HPDE6-E6E7 (cell line): Measurements from ENCODE around the gene CD84.
"Not testable (repeated sequence)": the region's sequence is repeated elsewhere in the genome, so short reads cannot be mapped to it uniquely, and the experiment has no call there.

Experiments
- DNase-seq: peaks from one replicate; pipeline ENCODE4 v3.0.0; 2011; ENCODE audit warnings: missing footprints; ENCODE audit errors: extremely low spot score

The CD84 gene

DNA sequence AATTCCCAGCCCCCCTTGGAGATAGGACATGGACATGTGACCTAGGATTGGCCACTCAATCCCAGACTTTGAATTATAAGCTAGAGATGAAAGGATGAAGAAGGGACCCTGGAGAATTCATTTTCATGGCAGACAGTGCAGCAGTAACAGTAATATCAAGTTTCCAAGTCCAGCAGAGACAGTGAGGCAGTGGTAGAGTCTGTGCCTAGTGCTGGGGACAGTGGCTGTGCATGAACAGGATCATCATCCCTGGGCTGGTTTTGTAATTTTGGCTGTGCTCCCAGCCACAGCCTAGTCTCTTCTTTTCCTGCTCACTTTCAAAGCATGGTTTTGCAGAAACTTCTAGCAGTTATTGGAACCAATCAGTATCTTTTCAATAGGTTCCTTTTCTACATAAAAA is 29.6 kb upstream of the CD84 start:
- no peak for DNase-seq

DNA sequence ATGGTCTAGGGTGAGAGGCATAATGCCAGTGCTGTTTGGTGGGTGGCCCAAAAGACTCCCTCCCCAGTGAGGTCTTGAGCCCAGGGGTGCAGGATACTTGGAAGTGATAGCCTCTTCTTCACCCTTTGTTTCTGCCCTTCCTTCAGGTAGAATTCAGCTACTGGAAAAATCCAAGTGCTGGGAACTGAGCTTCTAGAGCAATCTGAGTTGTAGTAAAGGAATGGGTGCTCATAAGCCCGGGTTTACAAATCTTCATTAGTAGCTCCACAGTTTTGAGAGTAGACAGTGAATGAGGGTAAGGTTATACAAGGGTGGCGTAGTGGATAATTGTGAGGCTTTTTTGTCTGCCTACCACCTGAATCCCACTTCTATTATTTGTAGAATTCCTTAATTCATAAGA is 29.2 kb upstream of the CD84 start:
- no peak for DNase-seq

DNA sequence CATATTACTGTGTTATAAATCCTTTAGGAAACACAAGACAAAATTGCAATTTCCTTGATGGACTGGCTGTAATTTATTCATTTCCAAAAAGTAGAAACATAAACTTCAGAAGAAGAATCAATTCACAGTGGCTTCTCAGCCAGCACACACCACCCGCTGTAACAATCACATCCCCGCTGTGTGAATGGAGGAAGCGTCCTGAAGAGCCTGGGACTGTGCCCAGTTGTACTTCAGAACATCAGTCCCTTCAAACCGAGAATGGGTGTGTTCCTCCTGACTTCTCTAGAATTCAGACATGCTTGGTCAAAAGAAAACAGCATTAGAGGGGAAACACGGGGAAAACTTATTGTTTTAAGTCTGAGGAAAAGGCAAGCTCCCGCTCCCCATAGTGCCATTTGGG is 28.8 kb upstream of the CD84 start:
- no peak for DNase-seq

DNA sequence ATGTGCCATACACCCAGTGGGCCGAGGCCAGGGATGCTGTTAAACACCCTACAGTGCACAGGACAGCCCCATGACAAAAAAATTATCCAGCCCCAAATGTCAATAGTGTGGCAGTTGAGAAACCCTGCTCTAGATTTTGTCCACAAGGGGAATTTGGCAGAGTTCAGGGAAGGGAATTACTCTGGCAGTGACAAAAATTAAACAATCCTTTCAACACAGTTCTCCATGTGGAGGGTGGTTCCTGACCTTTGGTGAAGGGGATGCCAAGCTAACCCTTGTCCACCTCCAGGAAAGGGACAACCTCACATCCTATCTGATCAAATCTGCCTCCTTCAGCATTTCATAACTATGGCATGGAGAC is 28.4 kb upstream of the CD84 start:
- no peak for DNase-seq

DNA sequence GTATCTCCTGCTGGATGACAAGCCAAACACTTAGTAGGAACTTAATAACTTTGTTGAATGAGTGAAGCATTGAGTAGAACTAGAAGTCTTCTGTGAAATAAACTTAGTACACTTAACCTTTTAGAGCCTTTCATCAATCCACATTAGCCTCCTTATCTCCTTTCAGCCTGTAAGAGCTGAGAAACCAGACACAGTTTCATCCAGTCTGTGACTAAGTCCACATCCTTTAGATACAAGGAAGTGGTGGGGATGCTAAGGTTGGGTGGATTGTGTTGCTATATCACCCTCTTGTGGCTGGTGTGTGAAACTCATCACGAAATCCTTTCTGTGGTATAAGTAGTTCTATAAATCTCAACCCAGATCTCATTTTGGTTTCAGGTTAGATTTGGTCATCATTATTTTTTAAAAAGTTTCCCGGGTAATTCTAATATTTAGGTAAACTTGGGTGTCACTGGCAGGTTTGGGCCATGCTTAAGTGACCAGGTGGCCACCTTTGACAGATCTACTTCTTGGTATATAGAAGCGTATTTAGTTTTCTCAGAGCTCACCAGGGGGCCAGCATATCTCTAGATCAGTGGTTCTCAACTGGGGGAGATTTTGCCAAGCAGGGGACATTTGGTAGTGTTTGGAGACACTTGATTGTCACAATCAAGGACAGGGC is 27.8 kb upstream of the CD84 start:
- peak; percentile 74 for DNase-seq

DNA sequence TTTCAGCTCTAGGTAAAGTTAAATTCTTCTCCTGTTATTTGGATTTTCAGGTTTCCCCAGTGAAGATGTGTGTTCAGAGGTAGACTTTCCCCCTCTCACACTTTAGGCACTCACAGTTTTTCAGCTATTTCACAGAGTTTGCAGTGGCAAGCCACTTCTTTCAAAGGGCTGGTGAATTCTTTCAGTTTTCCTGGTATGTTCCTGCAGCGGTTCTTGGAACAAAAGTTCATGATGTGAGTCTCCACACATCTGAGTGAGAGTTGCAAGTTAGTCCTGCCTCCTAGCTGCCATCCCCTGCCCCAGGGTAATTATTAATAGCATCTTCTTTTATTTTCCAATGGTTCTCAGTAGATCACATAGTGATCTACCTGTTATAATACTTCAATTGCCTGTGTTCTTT is 27.3 kb upstream of the CD84 start:
- DNase-seq: no peak

DNA sequence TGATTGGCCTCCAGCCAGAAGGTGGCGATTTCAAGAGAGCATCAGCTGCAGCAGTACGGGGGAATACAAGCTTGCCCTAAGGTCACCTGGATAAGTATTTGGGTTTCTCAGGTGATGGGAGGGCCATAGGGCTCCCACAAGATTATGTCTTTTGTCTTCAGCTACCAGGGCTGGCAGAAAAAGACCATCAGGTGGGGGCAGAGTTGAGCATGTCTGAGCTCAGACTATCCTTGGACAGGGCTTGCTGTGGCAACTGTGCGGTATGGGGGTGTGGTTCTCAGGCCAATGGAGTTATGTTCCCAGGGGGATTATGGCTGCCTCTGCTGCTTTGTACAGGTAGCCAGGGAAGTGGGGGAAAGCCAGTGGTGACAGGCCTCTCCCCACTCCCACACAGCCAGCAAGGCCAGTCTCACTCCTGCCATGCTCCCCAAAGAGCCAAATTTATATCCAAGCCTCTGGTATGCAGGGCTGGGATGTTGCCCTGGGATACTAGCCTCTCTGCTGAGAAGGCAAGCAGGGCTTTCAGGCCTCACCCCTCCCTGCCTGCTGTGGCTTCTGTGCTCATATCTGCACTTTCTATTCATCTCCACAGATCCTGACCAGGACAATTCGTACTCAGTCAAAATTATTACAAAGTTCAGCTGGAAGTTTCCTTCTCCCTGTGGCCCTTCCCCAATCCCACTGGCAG is 26.6 kb upstream of the CD84 start:
- no peak for DNase-seq

DNA sequence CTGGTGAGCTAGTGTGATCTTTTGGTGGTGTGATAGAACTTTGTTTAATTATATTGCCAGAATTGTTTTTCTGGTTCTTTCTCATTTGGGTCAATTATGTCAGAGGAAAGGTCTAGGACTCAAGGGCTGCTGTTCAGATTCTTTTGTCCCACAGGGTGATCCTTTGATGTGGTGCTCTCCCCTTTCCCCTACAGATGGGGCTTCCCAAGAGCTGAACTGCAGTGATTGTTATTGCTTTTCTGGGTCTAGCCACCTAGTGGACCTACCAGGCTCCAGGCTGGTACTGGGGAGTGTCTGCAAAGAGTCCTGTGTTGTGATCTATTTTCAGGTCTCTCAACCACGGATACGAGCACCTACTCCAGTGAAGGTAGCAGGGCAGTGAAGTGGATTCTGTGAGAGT is 25.9 kb upstream of the CD84 start:
- no peak for DNase-seq

DNA sequence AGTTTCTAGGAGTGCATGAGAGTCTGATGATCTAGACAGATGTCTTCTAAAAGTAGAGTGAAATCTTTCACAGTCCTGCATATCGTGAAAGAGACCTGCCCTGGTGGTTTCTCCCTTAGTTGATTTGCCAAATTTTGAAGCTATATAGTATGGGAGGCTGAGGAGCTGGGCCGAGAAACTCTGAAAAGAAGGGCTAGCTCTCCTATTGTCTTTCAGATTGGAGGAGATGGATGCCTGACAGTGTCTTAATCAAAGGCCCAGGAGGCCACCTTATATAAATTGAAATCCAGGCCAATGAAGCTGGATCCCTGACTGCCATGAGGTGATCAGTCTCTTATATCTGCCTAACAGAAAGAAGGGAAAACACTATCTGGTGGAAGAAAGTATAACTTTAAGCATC is 18.4 kb upstream of the CD84 start:
- DNase-seq: no peak

DNA sequence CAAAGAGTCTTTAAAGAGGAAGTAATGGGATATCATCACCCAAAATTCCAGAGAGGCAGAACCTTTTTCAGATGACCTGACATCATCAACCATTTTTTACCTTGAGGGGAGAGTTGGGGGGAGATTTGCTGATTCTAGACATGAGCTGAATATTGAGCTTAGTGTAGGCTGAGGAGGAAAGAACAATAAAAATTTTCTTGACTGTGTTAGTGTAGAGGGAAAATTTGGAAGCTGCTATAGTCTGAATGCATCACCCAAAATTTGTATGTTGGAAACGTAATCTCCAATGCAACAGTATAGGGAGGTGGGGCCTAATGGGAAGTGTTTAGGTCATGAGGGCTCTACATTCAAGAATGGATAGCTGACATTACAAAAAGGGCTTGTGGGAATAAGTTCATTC is 17.8 kb upstream of the CD84 start:
- no peak for DNase-seq

DNA sequence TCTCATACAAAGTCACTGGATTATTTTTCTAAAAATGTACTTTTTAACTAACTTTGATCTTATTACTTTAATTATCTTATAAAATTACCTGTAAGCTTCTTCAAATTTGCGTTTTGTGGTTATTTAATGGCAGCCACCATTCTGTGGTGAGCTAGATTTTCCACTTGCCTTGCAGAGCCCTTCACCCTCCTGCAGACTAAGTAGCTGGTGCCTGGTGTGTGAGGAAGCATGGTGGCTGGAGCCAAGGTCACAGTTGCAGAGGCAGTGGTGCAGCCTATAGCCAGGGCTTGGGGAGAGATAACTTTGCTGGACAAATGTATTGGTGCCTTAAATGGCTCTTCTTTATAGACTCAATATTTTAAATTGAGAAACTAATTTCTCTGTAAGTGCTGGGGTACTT is 11.2 kb upstream of the CD84 start:
- no peak for DNase-seq

DNA sequence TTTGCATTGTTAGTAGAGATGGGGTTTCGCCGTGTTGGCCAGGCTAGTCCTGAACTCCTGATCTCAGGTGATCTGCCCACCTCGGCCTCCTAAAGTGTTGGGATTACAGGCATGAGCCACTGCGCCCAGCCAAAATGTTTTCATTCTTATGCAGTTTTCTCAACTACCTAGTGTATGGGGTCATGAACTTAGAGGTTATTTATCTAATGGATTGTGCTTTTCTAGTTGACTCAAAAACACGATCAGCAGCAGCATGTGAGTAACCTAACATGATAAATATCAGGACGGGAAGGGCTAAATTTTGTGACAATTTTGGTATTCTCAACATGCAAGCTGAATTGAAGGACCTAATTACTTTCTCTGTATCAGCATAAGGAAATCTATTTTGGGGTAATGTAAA is 9.2 kb upstream of the CD84 start:
- DNase-seq: no peak

DNA sequence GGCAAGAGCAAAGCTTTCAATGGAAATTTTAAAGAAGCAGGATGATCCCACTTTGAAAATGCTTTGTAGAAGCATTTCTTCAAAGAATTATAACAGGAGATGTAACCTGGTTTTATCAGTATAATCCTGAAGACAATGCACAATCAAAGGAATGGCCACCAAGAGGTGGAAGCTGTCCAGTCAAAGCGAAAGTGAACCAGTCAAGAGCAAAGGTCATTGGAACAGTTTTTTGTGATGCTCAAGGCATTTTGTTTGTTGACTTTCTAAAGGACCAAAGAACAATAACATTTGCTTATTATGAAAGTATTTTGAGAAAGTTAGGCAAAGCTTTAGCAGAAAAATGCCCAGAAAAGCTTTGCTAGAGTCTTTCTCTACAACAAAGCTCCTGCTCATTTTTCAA is 5.5 kb upstream of the CD84 start:
- no peak for DNase-seq

DNA sequence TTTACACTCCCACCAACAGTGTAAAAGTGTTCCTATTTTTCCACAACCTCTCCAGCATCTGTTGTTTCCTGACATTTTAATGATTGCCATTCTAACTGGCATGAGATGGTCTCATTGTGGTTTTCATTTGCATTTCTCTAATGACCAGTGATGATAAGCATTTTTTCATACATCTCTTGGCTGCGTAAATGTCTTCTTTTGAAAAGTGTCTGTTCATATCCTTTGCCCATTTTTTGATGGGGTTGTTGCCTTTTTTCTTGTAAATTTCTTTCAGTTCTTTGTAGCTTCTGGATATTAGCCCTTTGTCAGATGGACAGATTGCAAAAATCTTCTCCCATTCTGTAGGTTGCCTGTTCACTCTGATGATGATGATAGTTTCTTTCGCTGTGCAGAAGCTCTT is 3.7 kb upstream of the CD84 start:
- not testable (repeated sequence) for DNase-seq

DNA sequence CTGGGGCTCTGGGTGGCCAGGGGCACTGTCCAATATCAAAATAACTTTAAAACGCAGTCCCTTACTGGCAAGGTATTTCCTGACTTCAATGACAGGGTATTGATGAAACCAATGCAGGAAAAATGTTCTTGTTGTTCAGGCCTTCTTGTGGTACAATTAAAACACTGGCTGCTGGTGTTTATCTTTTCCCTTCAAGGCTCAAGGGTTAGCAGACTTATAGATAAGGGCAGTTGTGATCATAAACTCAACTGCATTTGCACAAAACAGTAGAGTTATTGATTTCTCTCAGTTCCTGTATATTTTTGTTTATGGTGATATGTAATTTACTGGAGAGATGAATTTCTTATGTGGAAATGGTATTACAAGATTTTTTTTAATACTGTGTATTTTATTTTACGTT is 2.7 kb upstream of the CD84 start:
- no peak for DNase-seq

DNA sequence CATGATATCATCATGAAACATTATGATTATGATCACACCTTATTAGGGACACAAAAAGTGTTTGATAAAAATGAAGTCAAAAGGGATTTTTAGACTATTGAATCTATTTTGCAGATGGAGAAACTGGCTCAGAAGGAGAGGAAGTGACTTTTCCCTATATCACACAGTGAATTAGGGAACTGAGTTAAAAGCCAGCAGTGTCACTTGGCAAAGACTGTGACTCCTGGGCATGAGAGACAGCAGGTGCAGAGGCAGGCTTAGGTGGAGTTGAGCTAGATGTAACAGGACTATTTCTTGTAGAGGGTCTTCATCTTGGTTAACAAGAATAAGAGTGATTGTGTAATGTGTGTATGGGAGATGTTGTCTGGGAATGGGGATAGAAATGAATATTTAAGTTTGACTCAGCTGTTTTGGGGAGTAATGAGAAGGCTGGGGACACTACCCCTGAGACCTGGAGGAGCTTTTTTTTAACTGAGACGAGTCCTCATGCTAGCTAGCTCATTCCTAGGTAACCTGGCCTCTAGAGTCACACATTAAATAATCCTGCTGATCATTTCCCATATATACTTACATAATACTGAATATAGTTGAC is 1.0 kb upstream of the CD84 start:
- DNase-seq: no peak

DNA sequence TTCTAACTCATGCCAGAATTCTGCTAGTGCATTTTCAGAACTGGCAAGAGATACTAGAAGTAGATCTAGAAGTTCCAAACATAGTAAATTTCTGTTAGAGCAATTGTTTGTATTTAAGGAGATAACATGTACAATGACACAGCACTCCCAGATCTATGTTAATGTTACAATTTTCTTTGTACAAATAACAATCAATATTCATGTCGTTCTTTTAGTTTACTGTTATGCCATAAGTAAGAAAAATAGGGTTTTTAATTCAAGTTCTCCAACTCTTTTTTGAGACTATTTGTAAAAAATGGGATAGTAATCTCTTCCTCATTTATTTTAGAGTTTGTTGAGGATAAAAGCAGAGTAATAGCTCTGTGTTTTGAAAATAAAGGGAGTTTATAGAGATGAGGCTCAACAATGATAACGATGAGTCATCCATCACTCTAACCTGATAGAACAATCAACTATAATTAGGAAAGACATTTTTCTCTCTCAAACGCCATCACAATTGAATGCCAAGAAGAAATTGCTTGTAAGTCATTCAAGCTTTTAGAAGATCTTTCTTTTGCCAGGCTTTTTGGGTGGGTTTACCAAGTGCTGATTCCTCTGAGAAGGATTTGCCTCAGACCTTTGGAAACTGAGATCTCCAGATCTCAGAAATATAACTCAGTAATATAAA is 638 bp downstream of the CD84 start:
- no peak for DNase-seq

DNA sequence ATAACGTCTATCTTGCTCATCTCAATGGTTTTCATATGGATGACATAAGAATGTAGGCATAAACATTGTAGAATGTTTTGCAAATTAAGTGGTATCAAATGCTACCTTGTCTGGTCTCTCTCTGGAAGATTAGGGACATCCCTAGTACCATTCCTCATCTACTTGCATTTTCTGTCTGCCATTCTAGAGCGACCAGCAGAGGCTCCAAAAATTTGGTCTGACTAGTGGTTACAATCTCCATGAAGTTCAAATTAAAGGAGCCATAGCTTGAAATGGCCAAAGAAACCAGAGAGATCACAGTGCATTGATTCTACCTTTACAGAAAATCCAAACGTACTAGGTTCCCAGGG is 1.1 kb downstream of the CD84 start:
- DNase-seq: no peak

DNA sequence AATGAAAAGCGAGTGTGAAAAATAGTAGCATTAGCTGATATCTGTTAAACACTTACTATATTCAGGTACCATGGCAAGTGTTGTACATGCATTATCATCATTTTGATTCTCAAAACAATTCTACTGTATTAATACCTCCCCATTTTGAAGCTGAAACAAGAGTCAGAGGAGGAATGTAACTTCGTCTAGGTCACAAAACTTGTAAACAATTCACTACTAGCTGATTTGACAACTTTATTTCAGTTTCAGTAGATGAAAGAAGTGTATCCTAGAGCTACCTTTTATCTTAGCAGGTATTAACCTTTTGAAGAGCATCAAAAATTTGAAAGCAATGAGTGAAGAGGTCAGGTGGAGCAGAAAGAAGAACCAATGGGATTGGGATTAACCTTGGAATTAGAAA is 1.6 kb downstream of the CD84 start:
- DNase-seq: no peak

DNA sequence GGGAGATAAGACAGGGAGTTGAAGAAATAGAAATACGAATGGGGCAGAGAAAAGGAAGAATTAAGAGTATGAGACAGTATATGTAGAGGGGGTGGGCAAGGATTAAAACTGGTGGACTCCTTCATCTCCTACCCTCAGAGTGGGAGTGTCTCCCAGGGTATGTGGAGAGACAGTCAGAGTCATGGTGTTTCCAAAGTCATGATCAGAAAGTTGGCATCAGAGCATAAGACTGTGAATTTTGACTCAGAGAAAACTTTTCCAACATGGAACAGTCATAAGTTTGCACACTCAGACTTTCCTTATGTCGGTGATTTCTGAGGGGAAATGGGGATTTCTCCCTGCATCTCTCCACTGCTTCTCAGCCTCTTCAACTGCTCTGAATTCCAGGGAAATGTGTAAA is 2.4 kb downstream of the CD84 start:
- no peak for DNase-seq

DNA sequence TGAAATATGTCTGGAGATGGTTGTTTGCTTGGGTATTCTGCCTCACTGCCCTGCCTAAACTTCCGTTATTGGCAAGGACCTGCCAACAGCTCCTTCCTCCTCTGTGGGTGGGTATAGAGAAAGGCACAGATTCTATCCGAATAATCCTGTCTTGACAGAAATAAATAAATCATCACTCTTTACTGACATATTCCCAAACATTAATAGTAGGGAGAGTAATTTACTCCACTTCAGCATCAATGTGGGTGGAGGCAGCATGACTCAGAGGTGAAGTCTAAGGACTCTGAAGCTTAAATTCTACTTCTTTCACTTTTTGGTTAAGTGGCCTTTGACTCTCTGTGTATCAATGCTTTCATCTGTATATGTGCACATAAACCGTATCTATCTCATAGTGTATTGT is 2.9 kb downstream of the CD84 start:
- no peak for DNase-seq

DNA sequence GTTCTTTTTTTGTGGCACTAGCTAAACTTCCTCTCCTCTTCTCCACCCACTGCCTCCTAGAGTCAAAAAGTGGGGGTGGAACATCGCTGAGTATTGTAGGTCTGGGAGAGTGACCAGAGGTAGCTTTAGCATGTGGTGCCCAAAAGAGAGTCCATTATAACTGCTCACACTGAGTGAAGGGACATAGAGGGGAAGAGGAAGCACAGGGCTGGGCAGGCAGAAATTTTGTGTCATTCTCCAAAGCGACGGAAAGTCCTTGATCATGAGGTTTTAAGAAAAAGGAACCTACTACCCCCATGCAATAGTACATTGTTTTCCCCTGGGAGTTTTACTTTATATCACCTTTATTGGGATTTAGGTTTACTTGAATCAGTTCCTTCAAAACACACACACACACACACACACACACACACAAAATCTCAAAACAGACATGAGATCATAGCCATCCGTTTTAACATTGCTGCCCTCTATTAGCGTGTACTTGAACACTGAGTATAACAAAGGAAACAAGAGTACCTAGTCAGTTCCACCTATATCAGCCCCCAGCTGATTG is 4.1 kb downstream of the CD84 start:
- DNase-seq: no peak

DNA sequence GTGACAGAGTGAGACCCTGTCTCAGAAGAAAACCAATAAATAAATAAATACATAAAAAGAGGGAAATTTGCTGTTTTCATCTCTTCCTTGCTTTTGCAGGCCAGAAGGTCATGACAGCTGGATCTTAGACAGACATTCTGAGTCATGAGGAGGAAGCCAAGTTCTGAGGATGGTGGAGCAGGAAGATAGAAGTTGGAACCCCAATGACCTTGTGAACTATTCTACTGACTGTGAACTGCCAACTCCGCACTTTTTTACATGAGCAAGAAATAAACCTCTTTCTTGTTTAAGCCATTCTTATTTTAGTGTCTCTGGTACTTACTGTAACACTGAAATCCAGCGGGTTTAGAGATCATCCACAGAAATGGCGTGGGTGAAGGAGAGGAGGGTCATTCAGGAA is 8.5 kb downstream of the CD84 start:
- DNase-seq: no peak
